Rectal smooth muscle tissue (tissue), 1 donor: Measurements from ENCODE around the gene DUSP18.
"Not testable (repeated sequence)": the region's sequence is repeated elsewhere in the genome, so short reads cannot be mapped to it uniquely, and the experiment has no call there.

Experiments used
- H3K27ac ChIP-seq: one replicate; pipeline ENCODE4 v1.7.0; 2013; ENCODE audit warnings: low read depth, low read length, inconsistent platforms
- H3K27me3 ChIP-seq: one replicate; pipeline ENCODE4 v1.7.0; 2013; ENCODE audit warnings: low read length; ENCODE audit not compliant: control insufficient read depth, insufficient read depth
- H3K36me3 ChIP-seq: one replicate; pipeline ENCODE4 v1.7.0; 2013; ENCODE audit warnings: low read length; ENCODE audit not compliant: control insufficient read depth, insufficient read depth
- H3K4me1 ChIP-seq: one replicate; pipeline ENCODE4 v1.7.0; 2013; ENCODE audit warnings: low read length; ENCODE audit not compliant: control insufficient read depth, insufficient read depth
- H3K4me3 ChIP-seq: one replicate; pipeline ENCODE4 v1.7.0; 2013; ENCODE audit warnings: low read length
- H3K9ac ChIP-seq: one replicate; pipeline ENCODE4 v1.7.0; 2013; ENCODE audit warnings: low read length

The DUSP18 gene

GRCh38 chr22:30628491-30628890 is 39.2 kb downstream of the DUSP18 start:
- Histone ChIP-seq H3K27me3 (no peaks in the 10 kb centered on the region), H3K27ac (no peak overlapping the region), H3K4me1 (no peaks in the 10 kb centered on the region), H3K9ac (no peak overlapping the region), H3K4me3 (no peak overlapping the region), H3K36me3 (no peaks in the 10 kb centered on the region)

GRCh38 chr22:30627471-30627870 is 40.2 kb downstream of the DUSP18 start:
- Histone ChIP-seq H3K9ac (no peak overlapping the region), H3K36me3 (no peaks in the 10 kb centered on the region), H3K27ac (no peak overlapping the region), H3K27me3 (no peaks in the 10 kb centered on the region), H3K4me1 (no peaks in the 10 kb centered on the region), H3K4me3 (no peak overlapping the region)

GRCh38 chr22:30626413-30626812 is 41.3 kb downstream of the DUSP18 start:
- no peak overlapping the region for H3K9ac ChIP-seq
- H3K27ac ChIP-seq: no peak overlapping the region
- no peaks in the 10 kb centered on the region for H3K36me3 ChIP-seq
- H3K27me3 ChIP-seq: no peaks in the 10 kb centered on the region
- H3K4me3 ChIP-seq: no peak overlapping the region
- H3K4me1 ChIP-seq: no peaks in the 10 kb centered on the region

- H3K36me3 ChIP-seq, H3K4me1 ChIP-seq, H3K9ac ChIP-seq, H3K4me3 ChIP-seq, H3K27ac ChIP-seq, H3K27me3 ChIP-seq: not testable (repeated sequence)
Observed at GRCh38 chr22:30619909-30620308, 47.8 kb downstream of the DUSP18 start.

GRCh38 chr22:30617819-30618218 is 49.9 kb downstream of the DUSP18 start:
- no peak overlapping the region for H3K4me3 ChIP-seq
- H3K4me1 ChIP-seq: no peaks in the 10 kb centered on the region
- no peak overlapping the region for H3K9ac ChIP-seq
- no peaks in the 10 kb centered on the region for H3K27me3 ChIP-seq
- H3K36me3 ChIP-seq: no peaks in the 10 kb centered on the region
- H3K27ac ChIP-seq: no peak overlapping the region

- no peaks in the 10 kb centered on the region for H3K36me3 ChIP-seq
- no peak overlapping the region for H3K27ac ChIP-seq
- no peaks in the 10 kb centered on the region for H3K27me3 ChIP-seq
- no peak overlapping the region for H3K4me3 ChIP-seq
- H3K9ac ChIP-seq: no peak overlapping the region
- no peaks in the 10 kb centered on the region for H3K4me1 ChIP-seq
Observed at GRCh38 chr22:30615543-30615954, 52.1 kb downstream of the DUSP18 start.

- Histone ChIP-seq H3K9ac (no peak overlapping the region), H3K36me3 (no peaks in the 10 kb centered on the region), H3K4me1 (peaks cover 1% of the 10 kb centered on the region), H3K4me3 (no peak overlapping the region), H3K27me3 (no peaks in the 10 kb centered on the region), H3K27ac (no peak overlapping the region)
Observed at GRCh38 chr22:30614879-30615278, 52.8 kb downstream of the DUSP18 start.

GRCh38 chr22:30614268-30614667 is 53.4 kb downstream of the DUSP18 start:
- H3K4me3 ChIP-seq: no peak overlapping the region
- peaks cover 6% of the 10 kb centered on the region for H3K4me1 ChIP-seq
- no peak overlapping the region for H3K9ac ChIP-seq
- no peaks in the 10 kb centered on the region for H3K36me3 ChIP-seq
- no peak overlapping the region for H3K27ac ChIP-seq
- H3K27me3 ChIP-seq: no peaks in the 10 kb centered on the region

- Histone ChIP-seq H3K27ac (no peak overlapping the region), H3K27me3 (no peaks in the 10 kb centered on the region), H3K9ac (no peak overlapping the region), H3K36me3 (no peaks in the 10 kb centered on the region), H3K4me1 (peaks cover 12% of the 10 kb centered on the region), H3K4me3 (no peak overlapping the region)
Observed at GRCh38 chr22:30612789-30613188, 54.9 kb downstream of the DUSP18 start.
